MM.1S (cell line): ENCODE measurements around the gene CRPPA.

ENCODE experiments used
- DNase-seq: peaks from one replicate; pipeline ENCODE4 v3.0.0-alpha.2; 2015
- H2AFZ ChIP-seq: fragments of 300-600 bp; sonication (generic); 2 replicates; pipeline ENCODE4 v1.6.0; 2016; ENCODE audit warnings: antibody characterized with exemption, low read length
- H3F3A ChIP-seq: fragments of 300-600 bp; sonication (generic); 2 replicates; pipeline ENCODE4 v1.6.1; 2016; ENCODE audit warnings: mild to moderate bottlenecking, antibody characterized with exemption, low read length, moderate library complexity, mixed read lengths; ENCODE audit not compliant: insufficient read depth
- H3K27ac ChIP-seq: fragments of 300-600 bp; sonication (generic); 2 replicates; pipeline ENCODE4 v1.5.1; 2016; ENCODE audit warnings: mild to moderate bottlenecking, low read length
- H3K27me3 ChIP-seq: fragments of 300-600 bp; sonication (generic); replicated peaks from 2 replicates; pipeline ENCODE4 v1.6.0; 2016; ENCODE audit warnings: low read length; ENCODE audit not compliant: insufficient read depth
- H3K36me3 ChIP-seq: fragments of 300-600 bp; sonication (generic); replicated peaks from 2 replicates; pipeline ENCODE4 v1.6.1; 2016; ENCODE audit warnings: mild to moderate bottlenecking, low read length, mixed read lengths; ENCODE audit not compliant: insufficient read depth
- H3K4me1 ChIP-seq: fragments of 300-600 bp; sonication (generic); 2 replicates; pipeline ENCODE4 v1.6.1; 2016; ENCODE audit warnings: low read length, mixed read lengths
- H3K4me2 ChIP-seq: fragments of 300-600 bp; sonication (generic); 2 replicates; pipeline ENCODE4 v1.6.0; 2016; ENCODE audit warnings: low read depth, low read length
- H3K4me3 ChIP-seq: fragments of 300-600 bp; sonication (generic); 2 replicates; pipeline ENCODE4 v1.5.1; 2016; ENCODE audit warnings: low read length, mixed read lengths
- H3K79me2 ChIP-seq: fragments of 300-600 bp; sonication (generic); 2 replicates; pipeline ENCODE4 v1.6.1; 2016; ENCODE audit warnings: mixed run types, low read length, mixed read lengths
- H3K9ac ChIP-seq: fragments of 300-600 bp; sonication (generic); 2 replicates; pipeline ENCODE4 v1.6.1; 2016; ENCODE audit warnings: low read length, mixed read lengths
- H3K9me2 ChIP-seq: fragments of 300-600 bp; sonication (generic); replicated peaks from 2 replicates; pipeline ENCODE4 v1.6.1; 2016; ENCODE audit warnings: mild to moderate bottlenecking, low read length, mixed read lengths; ENCODE audit not compliant: insufficient read depth
- H3K9me3 ChIP-seq: fragments of 300-600 bp; sonication (generic); replicated peaks from 2 replicates; pipeline ENCODE4 v1.6.1; 2016; ENCODE audit warnings: mild to moderate bottlenecking, low read length, mixed read lengths; ENCODE audit not compliant: insufficient read depth
- H4K20me1 ChIP-seq: fragments of 300-600 bp; sonication (generic); 2 replicates; pipeline ENCODE4 v1.6.1; 2016; ENCODE audit warnings: mild to moderate bottlenecking, low read length, moderate library complexity, mixed read lengths; ENCODE audit not compliant: insufficient read depth
- CTCF ChIP-seq: fragments of 300-600 bp; sonication (generic); IDR thresholded peaks from 2 replicates; pipeline ENCODE4 v1.5.1; 2016; ENCODE audit warnings: antibody characterized with exemption, low read length, mixed read lengths
- EZH2 ChIP-seq: fragments of 300-600 bp; sonication (generic); optimal IDR thresholded peaks from 2 replicates; pipeline ENCODE3; 2017; ENCODE audit warnings: low read depth, mild to moderate bottlenecking, antibody characterized with exemption, low read length, mixed read lengths
- EZH2phosphoT487 ChIP-seq: fragments of 300-600 bp; sonication (generic); IDR thresholded peaks from 2 replicates; pipeline ENCODE4 v1.6.1; 2018; ENCODE audit warnings: antibody characterized with exemption, low read length

Gene CRPPA

DNA sequence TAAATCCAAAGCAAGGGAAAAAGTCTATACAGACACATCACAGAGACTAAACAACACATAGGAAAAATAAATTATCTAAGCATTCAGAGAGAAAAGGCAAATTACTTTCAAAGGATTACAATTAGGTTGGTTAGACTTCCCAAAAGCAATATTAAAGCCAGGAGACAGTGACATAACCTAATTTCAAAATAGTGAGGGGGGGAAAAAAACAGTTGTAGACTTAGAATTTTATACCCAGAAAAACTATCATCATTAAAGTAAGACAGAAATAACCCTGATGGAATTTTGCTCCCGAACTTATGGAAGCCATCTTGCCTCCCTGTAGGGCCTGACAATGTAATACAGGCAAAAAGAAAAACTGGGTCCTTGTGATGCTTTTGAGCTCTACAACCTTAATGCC, 18.4 kb downstream of the CRPPA start:
- H3K27ac ChIP-seq = no peak overlapping the region
- H3K9me2 ChIP-seq = no peaks in the 10 kb centered on the region
- H3K4me3 ChIP-seq = no peak overlapping the region
- H3K27me3 ChIP-seq = no peaks in the 10 kb centered on the region
- H2AFZ ChIP-seq = no peak overlapping the region
- H3F3A ChIP-seq = no peaks in the 10 kb centered on the region
- H3K36me3 ChIP-seq = no peaks in the 10 kb centered on the region
- H3K79me2 ChIP-seq = no peaks in the 10 kb centered on the region
- H3K4me1 ChIP-seq = no peaks in the 10 kb centered on the region
- H4K20me1 ChIP-seq = no peaks in the 10 kb centered on the region
- no peak for DNase-seq
- H3K4me2 ChIP-seq = no peak overlapping the region
- no peaks in the 10 kb centered on the region for H3K9me3 ChIP-seq
- no peak overlapping the region for H3K9ac ChIP-seq
- TF ChIP-seq EZH2 = no peak
- no peak for TF ChIP-seq EZH2phosphoT487
- TF ChIP-seq CTCF = no peak

DNA sequence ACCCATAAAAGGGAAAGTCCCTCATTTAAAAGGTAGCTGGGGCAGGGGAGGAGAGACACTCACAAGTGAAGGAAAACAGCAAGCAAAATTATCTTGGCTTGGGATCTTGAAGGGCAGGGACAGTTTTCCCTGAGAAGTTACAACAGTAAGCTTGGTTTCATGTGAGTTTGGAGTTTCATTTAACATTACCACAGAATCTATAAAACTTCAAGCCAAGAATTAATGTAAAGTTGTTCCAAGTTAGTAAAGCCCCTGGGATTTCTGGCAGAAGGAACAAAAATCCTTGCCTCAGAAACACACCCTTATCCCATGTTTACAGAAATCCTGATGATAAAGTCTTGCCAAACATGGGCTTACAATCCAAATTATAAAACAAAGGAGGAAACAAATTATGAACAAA, 19.2 kb downstream of the CRPPA start:
- H3F3A ChIP-seq = no peaks in the 10 kb centered on the region
- H3K27ac ChIP-seq = no peak overlapping the region
- H3K79me2 ChIP-seq = no peaks in the 10 kb centered on the region
- TF ChIP-seq EZH2 (no peak), CTCF (no peak), EZH2phosphoT487 (no peak)
- H3K4me2 ChIP-seq = no peak overlapping the region
- no peaks in the 10 kb centered on the region for H3K9me2 ChIP-seq
- no peaks in the 10 kb centered on the region for H3K4me1 ChIP-seq
- DNase-seq = no peak
- no peak overlapping the region for H2AFZ ChIP-seq
- no peaks in the 10 kb centered on the region for H3K9me3 ChIP-seq
- H3K27me3 ChIP-seq = no peaks in the 10 kb centered on the region
- no peak overlapping the region for H3K9ac ChIP-seq
- H3K4me3 ChIP-seq = no peak overlapping the region
- no peaks in the 10 kb centered on the region for H3K36me3 ChIP-seq
- H4K20me1 ChIP-seq = no peaks in the 10 kb centered on the region

DNA sequence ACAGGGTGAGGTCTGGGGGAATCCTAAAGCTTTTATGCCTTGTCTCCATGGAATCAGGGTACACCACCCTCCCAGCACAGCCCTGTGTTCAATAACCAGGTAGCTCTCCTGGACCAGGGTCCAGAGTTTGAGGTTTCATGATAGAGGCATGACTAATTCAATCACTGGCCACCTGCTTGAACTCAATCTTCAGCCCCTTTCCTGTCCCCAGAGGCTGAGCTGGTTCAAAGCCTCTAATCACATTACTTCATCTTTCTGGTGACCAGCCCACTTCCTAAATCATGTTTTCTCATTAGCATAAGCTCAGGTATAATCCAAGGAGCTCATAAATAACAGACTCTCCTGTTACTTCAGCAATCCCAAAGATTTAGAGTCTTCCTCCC, 20.5 kb downstream of the CRPPA start:
- TF ChIP-seq EZH2phosphoT487 (no peak), CTCF (no peak), EZH2 (no peak)
- no peaks in the 10 kb centered on the region for H3K79me2 ChIP-seq
- H4K20me1 ChIP-seq = no peaks in the 10 kb centered on the region
- H3F3A ChIP-seq = no peaks in the 10 kb centered on the region
- H3K9me2 ChIP-seq = no peaks in the 10 kb centered on the region
- no peak overlapping the region for H3K27ac ChIP-seq
- 0 out of 2 replicates have a peak, but pooled peaks cover 11% of the 10 kb centered on the region for H3K4me1 ChIP-seq
- no peak overlapping the region for H2AFZ ChIP-seq
- no peak overlapping the region for H3K4me2 ChIP-seq
- DNase-seq = no peak
- no peaks in the 10 kb centered on the region for H3K36me3 ChIP-seq
- H3K27me3 ChIP-seq = no peaks in the 10 kb centered on the region
- H3K4me3 ChIP-seq = no peak overlapping the region
- H3K9me3 ChIP-seq = no peaks in the 10 kb centered on the region
- no peak overlapping the region for H3K9ac ChIP-seq
